HCT116 (cell line): ENCODE results near the gene BACH1. TPM values are rescaled to one million over a fixed set of nuclear protein-coding genes. Genes with fewer than 3 reads are reported as not detected.
A peak's percentile ranks its signal among the peaks of the same experiment; 100 is the strongest.

Experiments
- ATAC-seq: fragments of 200-7000 bp; cut with Tn5 transposase; 2 replicates; pipeline ENCODE4 v1.9.1; 2020; ENCODE audit warnings: mild to moderate bottlenecking, moderate library complexity
- BruUV-seq: library from RNA; stranded (reverse); fragments of 400-500 nt; replicated peaks from 2 replicates; lab custom pipeline; 2021; lab: Mats Ljungman, UMichigan
- CTCF ChIA-PET: fragments of 300-600 bp; sonication (Branson Sonifier 250); formaldehyde crosslinking; loops from one replicate; lab custom pipeline; 2021; ENCODE audit warnings: antibody characterized with exemption; lab: Charles Lee
- POLR2A ChIA-PET: fragments of 300-600, 350-600 bp; sonication (Branson Sonifier 250); formaldehyde crosslinking; loops from one replicate; lab custom pipeline; 2021; ENCODE audit warnings: antibody characterized with exemption; lab: Charles Lee
- RAD21 ChIA-PET, 2 experiments: fragments of 300-600 bp; sonication (Branson Sonifier 250); formaldehyde crosslinking; loops; one replicate each; lab custom pipeline; 2023; ENCODE audit warnings: low total read pairs in 2 of 2; ENCODE audit not compliant: uncharacterized antibody in 2 of 2, unreplicated experiment in 2 of 2, low non-redundant PET in 1 of 2; lab: Charles Lee
- DNase-seq: peaks from one replicate; pipeline ENCODE4 v3.0.0-alpha.2; 2010; ENCODE audit warnings: low read depth, low spot score
- H2AFZ ChIP-seq: fragments of 200-600 bp; shearing (Covaris generic), sonication (generic); 2 replicates; pipeline ENCODE4 v1.6.1; 2017; ENCODE audit warnings: low read depth, mixed run types, mixed read lengths, antibody characterized with exemption, low read length; ENCODE audit not compliant: poor library complexity, severe bottlenecking
- H3K27ac ChIP-seq: 2 replicates; pipeline ENCODE4 v1.5.1; 2012; ENCODE audit warnings: low read depth, low read length
- H3K27me3 ChIP-seq: fragments of 200-600 bp; sonication (generic); 2 replicates; pipeline ENCODE4 v1.6.1; 2016; ENCODE audit warnings: mixed run types, low read length, mixed read lengths; ENCODE audit not compliant: insufficient read depth
- H3K36me3 ChIP-seq, 2 experiments: fragments of 200-500 bp in 1 of 2; fragments of 200-600 bp in 1 of 2; sonication (Bioruptor generic) in 1 of 2; sonication (generic) in 1 of 2; 2 replicates each; pipeline versions ENCODE4 v1.5.1 to v1.6.1; 2014 to 2016; ENCODE audit warnings: low read length in 2 of 2, inconsistent platforms in 1 of 2, mixed read lengths in 1 of 2, mixed run types in 1 of 2; ENCODE audit not compliant: insufficient read depth in 2 of 2, control insufficient read depth in 1 of 2
- H3K4me1 ChIP-seq, 2 experiments: fragments of 200-600 bp in 1 of 2; sonication (generic) in 1 of 2; 2 replicates each; pipeline versions ENCODE4 v1.5.1 to v1.6.1; 2012 to 2017; ENCODE audit warnings: low read length in 2 of 2, inconsistent platforms in 1 of 2, mild to moderate bottlenecking in 1 of 2, mixed read lengths in 1 of 2, mixed run types in 1 of 2, moderate library complexity in 1 of 2; ENCODE audit not compliant: insufficient read depth in 2 of 2, control insufficient read depth in 1 of 2
- H3K4me2 ChIP-seq: fragments of 200-600 bp; sonication (generic); 2 replicates; pipeline ENCODE4 v1.6.1; 2017; ENCODE audit warnings: mixed run types, low read length, mixed read lengths
- H3K4me3 ChIP-seq, 2 experiments: fragments of 200-600 bp in 1 of 2; sonication (generic) in 1 of 2; replicated peaks in 1 of 2; 2 replicates each; pipeline ENCODE4 v1.5.1; 2011 to 2016; ENCODE audit warnings: low read length in 2 of 2, control low read depth in 1 of 2, low read depth in 1 of 2, mild to moderate bottlenecking in 1 of 2, mixed read lengths in 1 of 2, mixed run types in 1 of 2
- H3K79me2 ChIP-seq: fragments of 200-600 bp; sonication (generic); 2 replicates; pipeline ENCODE4 v1.6.1; 2017; ENCODE audit warnings: mild to moderate bottlenecking, mixed run types, low read length, moderate library complexity, mixed read lengths; ENCODE audit not compliant: insufficient read depth
- H3K9ac ChIP-seq: fragments of 200-600 bp; sonication (generic); 2 replicates; pipeline ENCODE4 v1.6.1; 2016; ENCODE audit warnings: low read length, mixed read lengths
- H3K9me2 ChIP-seq: fragments of 200-600 bp; sonication (generic), shearing (Covaris generic); 2 replicates; pipeline ENCODE4 v1.6.1; 2017; ENCODE audit warnings: mixed run types, mild to moderate bottlenecking, moderate library complexity; ENCODE audit not compliant: insufficient read depth
- H3K9me3 ChIP-seq, 2 experiments: fragments of 200-500 bp in 1 of 2; fragments of 200-600 bp in 1 of 2; sonication (Bioruptor generic) in 1 of 2; sonication (generic) in 1 of 2; 2 replicates each; pipeline ENCODE4 v1.6.1; 2014 to 2017; ENCODE audit warnings: low read length in 2 of 2, mixed read lengths in 2 of 2, inconsistent platforms in 1 of 2, low read depth in 1 of 2, mild to moderate bottlenecking in 1 of 2, mixed run types in 1 of 2, moderate library complexity in 1 of 2; ENCODE audit not compliant: control insufficient read depth in 1 of 2, insufficient read depth in 1 of 2
- H4K20me1 ChIP-seq: fragments of 200-600 bp; sonication (generic), shearing (Covaris generic); 2 replicates; pipeline ENCODE4 v1.6.1; 2017; ENCODE audit warnings: mixed run types, mild to moderate bottlenecking, moderate library complexity; ENCODE audit not compliant: insufficient read depth
- CBX3 ChIP-seq: IDR thresholded peaks from 2 replicates; pipeline ENCODE4 v1.6.1; 2012; ENCODE audit warnings: low read depth
- CEBPB ChIP-seq: IDR thresholded peaks from 2 replicates; pipeline ENCODE4 v1.6.1; 2012; ENCODE audit warnings: low read depth
- CTCF ChIP-seq, 3 experiments: fragments of 200-600 bp in 1 of 3; sonication (generic) in 1 of 3; IDR thresholded peaks in 2 of 3; conservative IDR thresholded peaks in 1 of 3; 2 replicates each; pipeline ENCODE4 v1.5.1; 2012 to 2017; ENCODE audit warnings: low read depth in 2 of 3, low read length in 2 of 3, antibody characterized with exemption in 1 of 3, borderline replicate concordance in 1 of 3, control low read depth in 1 of 3, mild to moderate bottlenecking in 1 of 3, mixed read lengths in 1 of 3, mixed run types in 1 of 3, moderate library complexity in 1 of 3; ENCODE audit not compliant: insufficient read depth in 1 of 3
- EGR1 ChIP-seq: IDR thresholded peaks from 2 replicates; pipeline ENCODE4 v1.6.1; 2012; ENCODE audit warnings: low read depth
- ELF1 ChIP-seq: IDR thresholded peaks from 2 replicates; pipeline ENCODE4 v1.6.1; 2012; ENCODE audit warnings: low read depth, borderline replicate concordance
- EZH2 ChIP-seq: fragments of 200-600 bp; sonication (generic); IDR thresholded peaks from 2 replicates; pipeline ENCODE4 v1.6.1; 2017; ENCODE audit warnings: antibody characterized with exemption, mixed run types
- EZH2phosphoT487 ChIP-seq: fragments of 200-600 bp; IDR thresholded peaks from 2 replicates; pipeline ENCODE4 v1.6.1; 2018; ENCODE audit warnings: antibody characterized with exemption, borderline replicate concordance
- FOSL1 ChIP-seq: IDR thresholded peaks from 2 replicates; pipeline ENCODE4 v1.6.1; 2012; ENCODE audit warnings: low read depth
- JUND ChIP-seq: IDR thresholded peaks from 2 replicates; pipeline ENCODE4 v1.6.1; 2012
- POLR2A ChIP-seq: IDR thresholded peaks from 2 replicates; pipeline ENCODE4 v1.7.0; 2011; ENCODE audit warnings: borderline replicate concordance; ENCODE audit not compliant: insufficient read depth, insufficient read length; ENCODE audit errors: extremely low read depth
- POLR2AphosphoS5 ChIP-seq: IDR thresholded peaks from 2 replicates; pipeline ENCODE4 v1.6.1; 2011; ENCODE audit warnings: mild to moderate bottlenecking, low read depth, low read length, moderate library complexity
- RAD21 ChIP-seq: IDR thresholded peaks from 2 replicates; pipeline ENCODE4 v1.6.1; 2012; ENCODE audit warnings: low read depth, mild to moderate bottlenecking
- SIN3A ChIP-seq: IDR thresholded peaks from 2 replicates; pipeline ENCODE4 v1.6.1; 2012; ENCODE audit warnings: low read depth
- SP1 ChIP-seq: IDR thresholded peaks from 2 replicates; pipeline ENCODE4 v1.6.1; 2012; ENCODE audit warnings: low read depth
- SRF ChIP-seq: IDR thresholded peaks from 2 replicates; pipeline ENCODE4 v1.6.1; 2012; ENCODE audit warnings: low read depth
- TCF7L2 ChIP-seq: IDR thresholded peaks from 2 replicates; pipeline ENCODE4 v1.7.0; 2011; ENCODE audit warnings: borderline replicate concordance, inconsistent platforms; ENCODE audit not compliant: insufficient read depth, insufficient read length; ENCODE audit errors: extremely low read depth
- YY1 ChIP-seq: IDR thresholded peaks from 2 replicates; pipeline ENCODE4 v1.6.1; 2011; ENCODE audit warnings: low read length, low read depth, moderate library complexity, mild to moderate bottlenecking; ENCODE audit not compliant: insufficient replicate concordance; ENCODE audit errors: extremely low read depth
- ZFX ChIP-seq: fragments of 450-650 bp; IDR thresholded peaks from 2 replicates; pipeline ENCODE4 v1.6.1; 2017
- ZNF274 ChIP-seq: fragments of 200-500 bp; sonication (Bioruptor generic); IDR thresholded peaks from 2 replicates; pipeline ENCODE4 v1.6.1; 2014; ENCODE audit warnings: mild to moderate bottlenecking, low read depth, low read length, inconsistent platforms
- intact Hi-C: fragments of 100-400 bp; cut with micrococcal nuclease; formaldehyde crosslinking; loops from 2 replicates; pipeline ENCODE4 v1.10.0; 2022
- total RNA-seq: library from RNA; stranded (reverse); gene quantifications from one replicate; pipeline ENCODE4 v1.2.1, GENCODE V29; 2021; ENCODE audit not compliant: unreplicated experiment
- TF ChIP-seq, protein P1 (sequence below): IDR thresholded peaks from 2 replicates; pipeline ENCODE4 v1.6.1; 2012
- TF ChIP-seq, protein P2 (sequence below): IDR thresholded peaks from 2 replicates; pipeline ENCODE4 v1.6.1; 2012; ENCODE audit warnings: low read depth
- TF ChIP-seq, protein P3 (sequence below): IDR thresholded peaks from 2 replicates; pipeline ENCODE4 v1.6.1; 2012

BACH1 gene
- total RNA-seq, 1 experiment from 2014 or later = 28.4 TPM

DNA sequence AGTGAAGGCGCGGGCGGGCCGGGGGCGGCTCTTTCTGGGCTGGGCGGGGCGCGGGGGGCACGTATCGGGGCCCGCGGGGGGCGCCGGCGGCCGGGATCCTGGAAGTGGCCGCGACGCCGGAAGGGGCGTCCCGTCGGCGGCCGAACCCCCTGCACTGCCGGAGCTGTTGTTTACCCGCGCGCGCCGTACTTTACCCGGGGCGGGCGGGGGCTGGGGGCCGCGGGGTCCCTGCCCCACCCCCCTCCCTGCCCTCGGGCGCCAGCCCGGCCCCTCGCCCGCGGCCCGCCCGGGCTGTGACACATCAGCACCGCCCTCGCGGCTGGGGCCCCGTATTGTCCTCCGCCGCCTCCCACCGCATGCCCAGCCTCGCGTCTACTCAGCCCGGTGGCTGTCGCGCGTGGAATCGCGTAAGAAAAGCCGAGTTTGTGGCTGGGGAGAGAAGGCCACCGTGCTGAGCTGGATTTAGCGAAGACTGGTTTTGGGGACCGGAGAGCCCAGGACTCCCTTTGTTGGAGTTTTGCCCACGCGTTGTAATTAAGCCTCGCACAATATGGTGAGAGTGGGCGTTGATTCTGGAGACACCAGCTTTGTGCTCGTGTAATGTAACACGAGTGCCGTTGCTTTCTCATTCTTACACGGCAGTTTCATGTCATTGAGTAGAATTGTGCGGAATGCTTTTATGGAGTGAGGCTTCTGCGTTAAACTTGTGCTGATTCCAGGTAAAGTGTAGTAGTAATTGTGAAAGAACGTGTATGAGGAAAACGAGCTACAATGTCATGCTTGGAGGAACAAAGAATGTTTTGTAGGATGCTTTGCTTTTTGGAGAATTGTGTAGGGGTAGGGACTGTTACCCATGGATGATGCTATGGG, 559 bp downstream of the BACH1 start:
- DNase-seq = no peak
- Histone ChIP-seq H4K20me1 (peaks cover 3% of the 10 kb centered on the region; the same call in 1 of the 2 replicates), H3K36me3 (no peaks in the 10 kb centered on the region), H3K4me3 (peak overlapping the region; percentile 60 to 89), H2AFZ (no peak overlapping the region), H3K9ac (peak overlapping the region; percentile 89), H3K27ac (peak overlapping the region; percentile 67), H3K4me2 (peak overlapping the region; percentile 97), H3K27me3 (no peaks in the 10 kb centered on the region), H3K9me2 (no peaks in the 10 kb centered on the region), H3K9me3 (no peaks in the 10 kb centered on the region), H3K4me1 (peaks cover 10 to 21% of the 10 kb centered on the region in 2 experiments), H3K79me2 (peaks cover 51% of the 10 kb centered on the region)
- BruUV-seq = no TSS peak
- peak; percentile 75 for ATAC-seq
- intact Hi-C loops = no loop called here
- CTCF ChIA-PET = interaction anchor here (1.3 kb wide), 1 partner anchor 209 kb away, joined by 3 read pairs; no protein-coding TSS in a partner anchor
- RAD21 ChIA-PET = no interaction called here
- POLR2A ChIA-PET = interaction anchor here (0.8 to 2.8 kb wide), 6 partner anchors 14 to 135 kb away, joined by 3 to 12 read pairs (median 4); no protein-coding TSS in a partner anchor
- TF ChIP-seq, protein P1, sequence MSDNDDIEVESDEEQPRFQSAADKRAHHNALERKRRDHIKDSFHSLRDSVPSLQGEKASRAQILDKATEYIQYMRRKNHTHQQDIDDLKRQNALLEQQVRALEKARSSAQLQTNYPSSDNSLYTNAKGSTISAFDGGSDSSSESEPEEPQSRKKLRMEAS = peak; percentile 50
- TF ChIP-seq TCF7L2 = no peak
- no peak for TF ChIP-seq POLR2AphosphoS5
- no peak for TF ChIP-seq EGR1
- no peak for TF ChIP-seq SP1
- TF ChIP-seq RAD21 = no peak
- no peak for TF ChIP-seq EZH2phosphoT487
- TF ChIP-seq ZNF274 = no peak
- no peak for TF ChIP-seq FOSL1
- peak; percentile 30; the same call in 1 of the 2 replicates for TF ChIP-seq SIN3A
- no peak for TF ChIP-seq SRF
- TF ChIP-seq EZH2 = no peak
- TF ChIP-seq, protein P2, sequence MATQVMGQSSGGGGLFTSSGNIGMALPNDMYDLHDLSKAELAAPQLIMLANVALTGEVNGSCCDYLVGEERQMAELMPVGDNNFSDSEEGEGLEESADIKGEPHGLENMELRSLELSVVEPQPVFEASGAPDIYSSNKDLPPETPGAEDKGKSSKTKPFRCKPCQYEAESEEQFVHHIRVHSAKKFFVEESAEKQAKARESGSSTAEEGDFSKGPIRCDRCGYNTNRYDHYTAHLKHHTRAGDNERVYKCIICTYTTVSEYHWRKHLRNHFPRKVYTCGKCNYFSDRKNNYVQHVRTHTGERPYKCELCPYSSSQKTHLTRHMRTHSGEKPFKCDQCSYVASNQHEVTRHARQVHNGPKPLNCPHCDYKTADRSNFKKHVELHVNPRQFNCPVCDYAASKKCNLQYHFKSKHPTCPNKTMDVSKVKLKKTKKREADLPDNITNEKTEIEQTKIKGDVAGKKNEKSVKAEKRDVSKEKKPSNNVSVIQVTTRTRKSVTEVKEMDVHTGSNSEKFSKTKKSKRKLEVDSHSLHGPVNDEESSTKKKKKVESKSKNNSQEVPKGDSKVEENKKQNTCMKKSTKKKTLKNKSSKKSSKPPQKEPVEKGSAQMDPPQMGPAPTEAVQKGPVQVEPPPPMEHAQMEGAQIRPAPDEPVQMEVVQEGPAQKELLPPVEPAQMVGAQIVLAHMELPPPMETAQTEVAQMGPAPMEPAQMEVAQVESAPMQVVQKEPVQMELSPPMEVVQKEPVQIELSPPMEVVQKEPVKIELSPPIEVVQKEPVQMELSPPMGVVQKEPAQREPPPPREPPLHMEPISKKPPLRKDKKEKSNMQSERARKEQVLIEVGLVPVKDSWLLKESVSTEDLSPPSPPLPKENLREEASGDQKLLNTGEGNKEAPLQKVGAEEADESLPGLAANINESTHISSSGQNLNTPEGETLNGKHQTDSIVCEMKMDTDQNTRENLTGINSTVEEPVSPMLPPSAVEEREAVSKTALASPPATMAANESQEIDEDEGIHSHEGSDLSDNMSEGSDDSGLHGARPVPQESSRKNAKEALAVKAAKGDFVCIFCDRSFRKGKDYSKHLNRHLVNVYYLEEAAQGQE = no peak
- no peak for TF ChIP-seq YY1
- TF ChIP-seq POLR2A = no peak
- no peak for TF ChIP-seq ELF1
- TF ChIP-seq ZFX = peak; percentile 70
- no peak for TF ChIP-seq CTCF (IDR thresholded peaks at IDR 0.05 in 2 of 3, conservative IDR thresholded peaks at IDR 0.05 in 1 of 3; ENCODE audit: borderline replicate concordance in 1 of 3, insufficient read depth in 1 of 3, low read depth in 2 of 3, low read length in 2 of 3)
- no peak for TF ChIP-seq CBX3
- no peak for TF ChIP-seq CEBPB
- no peak for TF ChIP-seq JUND
- TF ChIP-seq, protein P3, sequence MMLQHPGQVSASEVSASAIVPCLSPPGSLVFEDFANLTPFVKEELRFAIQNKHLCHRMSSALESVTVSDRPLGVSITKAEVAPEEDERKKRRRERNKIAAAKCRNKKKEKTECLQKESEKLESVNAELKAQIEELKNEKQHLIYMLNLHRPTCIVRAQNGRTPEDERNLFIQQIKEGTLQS = no peak
